GM21360 (cell line): ENCODE measurements around the gene SLC29A2.
"Not testable (repeated sequence)": the region's sequence is repeated elsewhere in the genome, so short reads cannot be mapped to it uniquely, and the experiment has no call there.

Experiments used
- ATAC-seq: cut with Tn5 transposase; IDR thresholded peaks from one replicate; pipeline ENCODE4 v1.9.1; 2021; ENCODE audit warnings: mild to moderate bottlenecking, moderate library complexity; ENCODE audit not compliant: unreplicated experiment

SLC29A2 gene

GRCh38 chr11:66321606-66322005, 50.0 kb downstream of the SLC29A2 start:
- no peak for ATAC-seq

- not testable (repeated sequence) for ATAC-seq
Observed at GRCh38 chr11:66320748-66321147, 50.8 kb downstream of the SLC29A2 start.

DNA sequence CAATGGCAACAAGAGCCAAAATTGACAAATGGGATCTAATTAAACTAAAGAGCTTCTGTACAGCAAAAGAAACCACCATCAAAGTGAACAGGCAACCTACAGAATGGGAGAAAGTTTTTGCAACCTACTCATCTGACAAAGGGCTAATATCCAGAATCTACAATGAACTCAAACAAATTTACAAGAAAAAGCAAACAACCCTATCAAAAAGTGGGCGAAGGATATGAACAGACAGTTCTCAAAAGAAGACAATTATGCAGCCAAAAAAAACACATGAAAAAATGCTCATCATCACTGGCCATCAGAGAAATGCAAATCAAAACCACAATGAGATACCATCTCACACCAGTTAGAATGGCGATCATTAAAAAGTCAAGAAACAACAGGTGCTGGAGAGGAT, 51.3 kb downstream of the SLC29A2 start:
- ATAC-seq, result not testable (repeated sequence)

DNA sequence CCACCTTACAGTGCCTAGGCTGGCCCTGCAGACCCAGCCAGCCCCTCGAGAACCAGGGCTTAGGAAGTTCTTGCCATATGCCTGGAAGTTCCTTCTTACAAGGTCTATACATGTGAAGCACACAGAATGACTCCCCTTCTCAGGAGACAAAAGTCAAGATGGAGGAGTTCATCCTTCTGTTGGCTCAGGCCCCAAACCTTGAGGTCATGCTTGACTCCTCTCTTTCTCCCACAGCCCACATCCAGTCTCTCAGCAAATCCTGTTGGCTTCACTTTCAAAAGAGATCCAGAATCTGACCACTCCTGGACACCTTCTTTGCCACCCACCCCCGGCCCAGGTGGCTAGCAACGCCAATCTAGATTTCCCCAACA, 53.0 kb downstream of the SLC29A2 start:
- no peak for ATAC-seq

DNA sequence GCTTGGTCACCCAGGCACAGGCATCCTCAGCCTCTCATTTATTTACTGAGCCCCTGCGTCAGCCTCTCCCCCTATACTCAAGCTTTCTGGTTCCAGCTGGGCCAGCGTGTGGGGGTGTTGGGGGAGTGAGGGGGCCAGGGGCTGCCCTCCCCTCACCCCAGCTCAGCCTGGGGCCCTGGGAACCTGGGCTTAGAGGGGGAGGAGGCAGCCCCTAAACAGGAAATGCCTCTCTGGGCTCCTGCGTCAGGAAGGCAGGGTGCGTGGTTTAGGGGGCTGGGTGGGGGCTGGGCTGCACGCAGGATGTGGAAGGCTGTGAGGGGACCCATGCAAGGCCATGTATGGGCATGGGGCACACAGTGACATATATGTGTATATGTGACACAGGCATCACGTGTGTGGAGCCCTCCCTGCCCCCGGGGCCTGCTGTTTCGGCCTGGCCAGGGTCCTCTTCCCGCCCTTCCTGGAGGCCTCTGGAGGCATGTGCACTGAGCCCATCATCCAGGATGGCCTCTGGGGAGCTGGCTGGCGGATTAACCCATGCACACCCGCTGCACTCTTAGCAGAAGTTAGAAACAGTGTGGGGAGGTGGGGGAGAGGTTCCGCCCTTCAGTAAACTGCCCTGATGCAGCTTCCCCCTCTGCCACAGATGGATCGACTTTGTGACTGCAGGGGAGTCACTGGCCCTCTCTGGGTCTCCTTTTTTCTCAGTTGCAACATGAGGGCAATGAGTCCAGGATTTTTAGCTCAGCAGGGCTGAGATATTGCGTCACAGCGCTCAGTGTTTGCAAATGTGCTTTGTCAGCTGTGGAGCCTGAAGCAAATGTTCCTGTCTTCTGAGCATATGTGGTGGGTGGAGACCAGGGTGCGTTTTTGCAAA, 53.6 kb downstream of the SLC29A2 start:
- ATAC-seq, result no peak

DNA sequence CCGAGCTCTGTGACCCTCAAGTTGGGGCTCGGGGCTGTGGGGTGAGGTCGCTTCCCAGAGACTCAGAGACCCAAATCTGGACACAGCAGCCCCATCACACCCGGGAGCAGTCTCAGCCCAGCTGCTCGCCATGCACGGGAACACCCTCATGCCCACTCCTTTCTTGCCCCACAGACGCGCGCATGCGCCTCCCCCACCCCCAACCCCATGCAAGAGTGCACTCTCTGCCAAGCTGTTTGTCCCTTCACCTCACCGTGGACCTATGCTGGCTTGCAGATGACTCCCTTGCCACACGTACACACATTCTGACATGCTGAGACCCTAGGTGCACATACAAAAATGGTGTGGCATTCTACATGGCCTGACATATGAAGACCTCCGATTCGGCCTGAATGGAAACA, 54.2 kb downstream of the SLC29A2 start:
- no peak for ATAC-seq

GRCh38 chr11:66316849-66317251, 54.7 kb downstream of the SLC29A2 start, which contains the start of gene CD248:
Gene CD248, minus strand, starts transcription at chr11:66317044. Its CDS starts 17 bp downstream, at chr11:66317027.
- no peak for ATAC-seq

DNA sequence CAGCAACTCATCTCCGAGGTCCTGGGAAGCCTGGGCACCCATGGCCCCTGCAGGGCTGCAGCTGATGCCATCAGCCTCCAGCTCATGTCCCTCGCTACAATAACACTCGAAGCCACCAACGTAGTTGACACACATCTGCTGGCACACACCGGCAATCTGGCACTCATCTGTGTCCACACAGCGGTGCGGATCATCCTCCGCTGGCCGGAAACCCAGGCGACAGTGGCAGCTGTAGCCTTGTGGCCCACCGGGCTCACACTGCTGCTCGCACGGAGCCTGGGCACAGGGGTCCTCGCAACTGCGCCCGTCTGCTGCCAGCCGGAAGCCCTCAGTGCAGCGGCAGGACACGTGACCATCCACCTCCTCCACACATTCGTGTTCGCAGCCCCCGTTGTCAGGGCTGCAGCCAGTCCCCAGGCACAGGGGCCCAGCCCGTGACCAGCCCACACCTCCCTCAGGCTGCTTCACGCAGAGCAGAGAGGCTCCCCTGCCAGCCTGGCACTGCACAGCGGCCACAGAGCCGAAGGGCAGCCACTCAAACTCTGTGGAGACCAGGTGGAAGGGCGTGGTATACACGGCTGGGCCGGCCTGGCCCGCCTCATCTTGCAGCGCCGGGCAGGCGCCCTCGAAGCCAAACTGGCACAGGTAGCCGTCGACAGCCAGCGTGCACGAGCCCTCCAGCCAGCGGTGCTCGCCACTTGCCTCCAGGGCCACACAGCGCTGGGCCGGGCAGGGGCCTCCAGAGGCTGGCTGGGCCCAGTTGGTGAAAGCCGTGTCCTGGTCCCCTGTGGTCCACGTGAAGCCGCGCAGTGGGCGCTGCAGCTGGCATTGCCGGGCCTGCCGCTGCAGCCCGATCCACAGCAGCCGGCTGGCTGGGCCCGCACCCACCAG, 55.4 kb downstream of the SLC29A2 start:
- ATAC-seq, result no peak

GRCh38 chr11:66315498-66315885, 56.1 kb downstream of the SLC29A2 start:
- ATAC-seq, result no peak

- ATAC-seq, result no peak
Observed at GRCh38 chr11:66314561-66315497, 56.7 kb downstream of the SLC29A2 start.

GRCh38 chr11:66314186-66314501, 57.4 kb downstream of the SLC29A2 start:
- ATAC-seq, result no peak

- no peak for ATAC-seq
Observed at GRCh38 chr11:66313321-66314185, 58.0 kb downstream of the SLC29A2 start.

DNA sequence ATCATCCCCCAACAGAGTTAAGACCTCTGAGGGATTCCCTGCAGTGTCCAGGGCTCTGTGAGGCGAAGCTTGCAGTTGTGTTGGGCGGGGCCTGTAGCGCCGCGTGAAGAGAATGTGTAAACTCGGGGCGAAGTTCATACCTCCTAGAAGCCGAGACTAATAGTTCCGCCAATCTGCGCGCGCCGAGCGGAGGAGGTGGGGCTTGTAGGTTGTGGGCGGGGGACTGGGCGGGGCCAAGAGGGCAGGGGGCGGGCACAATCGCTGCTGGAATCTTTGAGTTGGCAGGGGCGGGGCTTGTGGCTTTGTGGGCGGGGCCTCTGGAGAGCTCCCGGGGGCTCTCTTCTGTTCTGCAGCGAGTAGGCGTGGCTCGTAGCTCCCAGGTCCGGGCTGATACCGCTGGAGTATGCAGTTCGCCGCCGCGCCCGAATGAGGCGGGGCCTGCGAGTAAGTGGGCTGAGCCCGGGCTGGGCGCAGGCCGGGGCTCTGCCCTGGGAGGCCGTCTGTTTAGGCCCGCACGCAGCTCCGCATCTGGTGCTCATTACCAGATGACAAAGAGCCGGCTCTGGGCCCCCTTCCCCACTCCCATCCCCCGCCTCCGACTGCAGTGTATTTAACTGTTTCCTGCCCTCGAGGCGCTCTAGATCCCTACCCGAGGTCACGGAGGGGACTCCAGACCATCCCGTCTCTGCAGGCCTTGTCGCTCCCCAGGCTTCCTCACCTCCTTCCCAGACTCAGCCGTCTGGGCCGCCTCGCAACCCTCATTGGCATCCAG, 58.8 kb downstream of the SLC29A2 start:
- peak; percentile 65 for ATAC-seq
